Measurements from ENCODE around the gene ARHGEF28.

DNA sequence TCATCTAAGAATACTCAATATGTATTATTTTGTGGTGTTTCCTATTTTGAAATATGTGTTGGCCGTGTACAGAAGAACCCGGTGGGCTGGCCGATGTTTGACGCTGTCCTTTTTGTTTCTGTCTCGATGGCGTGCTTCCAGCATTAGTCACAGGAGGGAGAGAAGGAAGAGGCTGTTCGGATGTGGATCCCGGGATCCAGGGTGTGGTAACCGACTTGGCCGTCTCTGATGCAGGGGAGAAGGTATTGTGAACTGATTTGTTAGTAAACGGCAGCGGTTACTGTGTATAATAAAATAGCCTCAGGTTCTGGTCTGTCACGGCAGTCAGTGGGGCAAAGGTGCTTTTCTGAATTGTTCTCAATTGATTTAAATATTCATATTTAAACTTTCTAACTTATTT is 275.0 kb downstream of the ARHGEF28 start:
- TF ChIP-seq CTCF (IDR thresholded peaks at IDR 0.05) (no peak), EZH2 (IDR thresholded peaks at IDR 0.05; ENCODE audit: borderline replicate concordance, insufficient read depth, low read depth, low read length, poor library complexity, severe bottlenecking) (no peak)

Measured in B cell (primary cell).